H1 (cell line): Measurements from ENCODE around the gene NUDC. TPM values are rescaled to one million over a fixed set of nuclear protein-coding genes. Genes with fewer than 3 reads are reported as not detected.

Source experiments
- CTCF ChIA-PET: fragments of 300-600 bp; sonication (Branson Sonifier 250); formaldehyde crosslinking; loops from one replicate; lab custom pipeline; 2021; ENCODE audit not compliant: partially characterized antibody; lab: Charles Lee
- POLR2A ChIA-PET: fragments of 300-600 bp; sonication (Branson Sonifier 250); formaldehyde crosslinking; loops from one replicate; lab custom pipeline; 2021; ENCODE audit warnings: inconsistent platforms; ENCODE audit not compliant: partially characterized antibody; lab: Charles Lee
- DNase-seq, 2 experiments: peaks; one replicate each; pipeline versions ENCODE4 v3.0.0 to v3.0.0-alpha.2; 2010 to 2022; ENCODE audit warnings: low spot score in 2 of 2, low read depth in 1 of 2, mixed read lengths in 1 of 2
- FAIRE-seq: peaks from 2 replicates; lab custom pipeline; 2011; peaks lifted over from hg19 to GRCh38; lab: Jason Lieb, UNC
- H2AFZ ChIP-seq: 2 replicates; pipeline ENCODE4 v1.8.1; 2012; ENCODE audit warnings: low read length, inconsistent platforms
- H2AK5ac ChIP-seq: 2 replicates; pipeline ENCODE4 v1.6.1; 2013; ENCODE audit warnings: low read depth, low read length
- H2BK120ac ChIP-seq: replicated peaks from 2 replicates; pipeline ENCODE3; 2013; ENCODE audit warnings: low read depth, low read length, inconsistent platforms
- H2BK12ac ChIP-seq: 2 replicates; pipeline ENCODE4 v1.6.1; 2013; ENCODE audit warnings: low read depth, low read length
- H2BK15ac ChIP-seq: 2 replicates; pipeline ENCODE4 v1.6.1; 2013; ENCODE audit warnings: low read length
- H2BK20ac ChIP-seq: 2 replicates; pipeline ENCODE4 v1.6.1; 2013; ENCODE audit warnings: low read length
- H2BK5ac ChIP-seq: 2 replicates; pipeline ENCODE4 v1.6.1; 2013; ENCODE audit warnings: low read depth, low read length
- H3K14ac ChIP-seq: 2 replicates; pipeline ENCODE4 v1.6.1; 2013; ENCODE audit warnings: inconsistent platforms; ENCODE audit not compliant: insufficient read length
- H3K18ac ChIP-seq: 2 replicates; pipeline ENCODE4 v1.6.1; 2013; ENCODE audit warnings: low read length; ENCODE audit errors: extremely low read depth
- H3K23ac ChIP-seq: 2 replicates; pipeline ENCODE4 v1.6.1; 2013; ENCODE audit warnings: inconsistent platforms; ENCODE audit not compliant: insufficient read length
- H3K23me2 ChIP-seq: 2 replicates; pipeline ENCODE4 v1.6.1; 2013; ENCODE audit warnings: low read depth, low read length
- H3K27ac ChIP-seq: 2 replicates; pipeline ENCODE4 v1.6.1; 2011; ENCODE audit warnings: low read depth, low read length, inconsistent platforms
- H3K27me3 ChIP-seq, 4 experiments: replicated peaks in 1 of 4; 1 replicate in 1 of 4; 2 replicates in 3 of 4; pipeline versions ENCODE4 v1.6.1 to v1.8.1; 2011 to 2013; ENCODE audit warnings: low read length in 3 of 4, mild to moderate bottlenecking in 3 of 4, inconsistent platforms in 2 of 4, mixed read lengths in 2 of 4, moderate library complexity in 1 of 4; ENCODE audit not compliant: control insufficient read depth in 3 of 4, insufficient read depth in 3 of 4; ENCODE audit errors: extremely low read depth in 1 of 4
- H3K36me3 ChIP-seq, 4 experiments: 2 replicates each; pipeline versions ENCODE4 v1.6.1 to v1.8.1; 2011 to 2013; ENCODE audit warnings: mild to moderate bottlenecking in 4 of 4, low read length in 3 of 4, moderate library complexity in 2 of 4, control low read depth in 1 of 4, inconsistent platforms in 1 of 4; ENCODE audit not compliant: insufficient read depth in 4 of 4, control insufficient read depth in 2 of 4
- H3K4ac ChIP-seq: replicated peaks from 2 replicates; pipeline ENCODE3; 2013; ENCODE audit warnings: low read length, low read depth, mixed read lengths, inconsistent platforms; ENCODE audit not compliant: insufficient read length
- H3K4me1 ChIP-seq, 4 experiments: replicated peaks in 1 of 4; 1 replicate in 1 of 4; 2 replicates in 3 of 4; pipeline versions ENCODE4 v1.6.1 to v1.8.1; 2011 to 2013; ENCODE audit warnings: low read length in 3 of 4, inconsistent platforms in 2 of 4, mixed read lengths in 1 of 4; ENCODE audit not compliant: insufficient read depth in 4 of 4, control insufficient read depth in 3 of 4
- H3K4me2 ChIP-seq, 2 experiments: 2 replicates each; pipeline versions ENCODE4 v1.6.1 to v1.8.1; 2011 to 2013; ENCODE audit warnings: low read depth in 2 of 2, low read length in 2 of 2, control low read depth in 1 of 2, inconsistent platforms in 1 of 2, mild to moderate bottlenecking in 1 of 2; ENCODE audit not compliant: insufficient read depth in 1 of 2
- H3K4me3 ChIP-seq, 4 experiments: fragments of 200-600, 300-600 bp in 1 of 4; sonication (generic), shearing (Covaris generic), sonication (Bioruptor Twin) in 1 of 4; 2 replicates each; pipeline versions ENCODE4 v1.5.1 to v1.8.1; 2011 to 2016; ENCODE audit warnings: low read length in 4 of 4, low read depth in 3 of 4, control low read depth in 2 of 4, inconsistent platforms in 2 of 4, mild to moderate bottlenecking in 2 of 4, mixed read lengths in 1 of 4, moderate library complexity in 1 of 4; ENCODE audit not compliant: insufficient read depth in 2 of 4; ENCODE audit errors: extremely low read depth in 1 of 4
- H3K56ac ChIP-seq: replicated peaks from 2 replicates; pipeline ENCODE3; 2013; ENCODE audit warnings: low read depth, mild to moderate bottlenecking, mixed read lengths, low read length, inconsistent platforms; ENCODE audit not compliant: insufficient read length
- H3K79me1 ChIP-seq: 2 replicates; pipeline ENCODE4 v1.6.1; 2013; ENCODE audit warnings: low read depth, low read length, control low read depth
- H3K79me2 ChIP-seq, 2 experiments: 2 replicates each; pipeline versions ENCODE4 v1.6.1 to v1.8.1; 2012 to 2013; ENCODE audit warnings: low read length in 2 of 2, mild to moderate bottlenecking in 2 of 2, inconsistent platforms in 1 of 2; ENCODE audit not compliant: insufficient read depth in 2 of 2, control insufficient read depth in 1 of 2
- H3K9ac ChIP-seq, 4 experiments: replicated peaks in 1 of 4; 1 replicate in 1 of 4; 2 replicates in 3 of 4; pipeline versions ENCODE4 v1.6.1 to v1.8.1; 2011 to 2013; ENCODE audit warnings: low read depth in 3 of 4, low read length in 3 of 4, control low read depth in 2 of 4, mild to moderate bottlenecking in 2 of 4, moderate library complexity in 2 of 4, inconsistent platforms in 1 of 4; ENCODE audit errors: extremely low read depth in 1 of 4
- H3K9me3 ChIP-seq, 2 experiments: 2 replicates each; pipeline versions ENCODE4 v1.6.1 to v1.8.1; 2012 to 2013; ENCODE audit warnings: mild to moderate bottlenecking in 2 of 2, moderate library complexity in 2 of 2, control low read depth in 1 of 2, inconsistent platforms in 1 of 2, low read depth in 1 of 2, low read length in 1 of 2, mixed read lengths in 1 of 2; ENCODE audit not compliant: insufficient read depth in 2 of 2
- H4K20me1 ChIP-seq, 2 experiments: replicated peaks in 1 of 2; 2 replicates each; pipeline versions ENCODE3 to v1.8.1; 2011 to 2013; ENCODE audit warnings: inconsistent platforms in 2 of 2, low read length in 2 of 2, mild to moderate bottlenecking in 1 of 2; ENCODE audit not compliant: insufficient read depth in 2 of 2, control insufficient read depth in 1 of 2
- H4K5ac ChIP-seq: 2 replicates; pipeline ENCODE4 v1.6.1; 2013; ENCODE audit warnings: low read length, low read depth, mixed read lengths, inconsistent platforms; ENCODE audit not compliant: insufficient read length
- H4K8ac ChIP-seq: 2 replicates; pipeline ENCODE4 v1.8.0; 2013; ENCODE audit warnings: mild to moderate bottlenecking, moderate library complexity, low read length, inconsistent platforms; ENCODE audit not compliant: insufficient read depth; ENCODE audit errors: extremely low read depth
- H4K91ac ChIP-seq: replicated peaks from 2 replicates; pipeline ENCODE3; 2013; ENCODE audit warnings: low read length, mixed read lengths, inconsistent platforms; ENCODE audit not compliant: insufficient read length
- TEAD4 ChIP-seq: IDR thresholded peaks from 2 replicates; pipeline ENCODE4 v1.6.1; 2012; ENCODE audit warnings: low read depth, low read length, inconsistent platforms, mixed read lengths
- WGBS, 2 experiments: shearing (Covaris generic) in 1 of 2; methylation state at CpG; one replicate each; pipeline versions ENCODE4 v1.1.6 to v1.1.7; 2013 to 2015; ENCODE audit warnings: low lambda C conversion rate in 2 of 2, mixed read lengths in 2 of 2, inconsistent platforms in 1 of 2, low coverage in 1 of 2, missing lambda C conversion rate in 1 of 2; ENCODE audit not compliant: insufficient replicate concordance in 2 of 2, insufficient coverage in 1 of 2, insufficient read length in 1 of 2; ENCODE audit errors: extremely low coverage in 1 of 2, missing lambda C conversion rate in 1 of 2; 5-methylcytosine and 5-hydroxymethylcytosine counted together
- polyA plus RNA-seq, 7 experiments: library from polyadenylated mRNA; depleted of rRNA in 3 of 7; stranded (reverse) in 5 of 7; unstranded in 2 of 7; fragments of >200 nt in 5 of 7; fragments of 200-250 nt in 2 of 7; gene quantifications; 1 replicate in 5 of 7; 2 replicates in 1 of 7; 4 replicates in 1 of 7; pipeline versions ENCODE4 v1.2.1 to v1.2.3, GENCODE V29; 2011 to 2013; ENCODE audit warnings: missing spikeins in 2 of 7, mixed read lengths in 2 of 7
- total RNA-seq: library from RNA; stranded (reverse); fragmentation: NEBNext Ultra II Directional; extraction: Animal tissue kit (Norgen Biotek cat#: 25700); gene quantifications from 2 replicates; pipeline ENCODE4 v1.2.1, GENCODE V29; 2021

Gene NUDC
- total and polyA plus RNA-seq, 2 of the 8 experiments (the other 6 are each of a cell fraction or from before 2014, with no cell fraction given), result 43.2 to 131 TPM

DNA sequence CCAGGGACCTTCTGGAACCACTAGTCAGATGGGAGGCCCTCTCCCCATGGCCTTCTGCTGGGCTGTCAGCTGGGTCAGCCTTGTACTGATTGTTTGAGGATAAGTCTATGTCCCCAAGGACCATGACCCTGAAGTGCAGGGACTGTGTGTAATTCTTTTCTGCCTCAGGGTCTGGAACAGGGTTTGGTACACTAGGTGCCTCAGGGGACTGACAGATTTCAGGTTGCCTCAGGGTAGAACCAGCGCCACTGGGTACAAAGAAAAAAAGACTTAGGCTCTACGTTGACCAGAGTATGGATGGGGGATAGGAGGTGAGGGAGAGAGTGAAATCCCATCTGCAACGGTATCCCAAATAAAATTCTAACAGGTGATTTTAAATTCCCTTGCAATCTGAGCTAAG lies 35.8 kb downstream of the NUDC start:
- Histone ChIP-seq H3K14ac (no peak overlapping the region), H3K18ac (no peak overlapping the region), H2AK5ac (no peak overlapping the region), H3K79me2 (peaks cover 0 to 9% of the 10 kb centered on the region in 2 experiments; a peak in 2 of 4 replicates), H2BK5ac (no peak overlapping the region), H3K36me3 (peaks cover 0 to 4% (median 0%) of the 10 kb centered on the region in 4 experiments; a peak in 1 of 8 replicates), H4K91ac (no peak overlapping the region), H3K23ac (no peak overlapping the region), H3K4me3 (no peak overlapping the region), H3K27ac (no peak overlapping the region), H4K5ac (no peak overlapping the region), H3K27me3 (no peaks in the 10 kb centered on the region), H2BK20ac (no peak overlapping the region), H2AFZ (no peak overlapping the region), H3K79me1 (0 out of 2 replicates have a peak, but pooled peaks cover 2% of the 10 kb centered on the region), H4K20me1 (peaks cover 1 to 2% of the 10 kb centered on the region in 2 experiments)
- no peak for DNase-seq
- 87% methylated on average over 3 of the region's 3 CpGs; no CpG with 5 or more reads in 1 of the 2 experiments for WGBS, 2 experiments
- POLR2A ChIA-PET, result interaction anchor here (0.9 to 3.2 kb wide), 3 partner anchors 10 to 62 kb away, joined by 3 to 16 read pairs (median 3); no protein-coding TSS in a partner anchor
- CTCF ChIA-PET, result interaction anchor here (1.2 to 1.3 kb wide), 2 partner anchors 12 to 70 kb away, joined by 3 to 8 read pairs; no protein-coding TSS in a partner anchor
- no peak for TF ChIP-seq TEAD4
- TF ChIP-seq, all 59 proteins: peak for 0
- Histone ChIP-seq H3K56ac (no peak overlapping the region), H2BK15ac (no peak overlapping the region), H2BK12ac (no peak overlapping the region), H3K4ac (no peak overlapping the region), H4K8ac (no peak overlapping the region), H2BK120ac (no peak overlapping the region), H3K23me2 (peaks cover 9% of the 10 kb centered on the region), H3K9ac (no peak overlapping the region), H3K9me3 (no peaks in the 10 kb centered on the region), H3K4me2 (no peak overlapping the region), H3K4me1 (peaks cover 0 to 3% (median 0%) of the 10 kb centered on the region in 4 experiments; a peak in 3 of 7 replicates)
- FAIRE-seq, result no peak
